ENCODE data around the gene CNTNAP5. TPM values are rescaled to one million over a fixed set of nuclear protein-coding genes. Genes with fewer than 3 reads are reported as not detected.
"Not testable (repeated sequence)": the region's sequence is repeated elsewhere in the genome, so short reads cannot be mapped to it uniquely, and the experiment has no call there.

The CNTNAP5 gene
- total RNA-seq, 4 donors from 2014 or later = not detected

GRCh38 chr2:124402274-124402673 lies 377.2 kb downstream of the CNTNAP5 start:
- no peaks in the 10 kb centered on the region for H3K36me3 ChIP-seq
- TF ChIP-seq POLR2A (IDR thresholded peaks at IDR 0.05) (no peak), POLR2AphosphoS5 (IDR thresholded peaks at IDR 0.05) (no peak), EP300 (IDR thresholded peaks at IDR 0.05) (no peak)
- TF ChIP-seq, protein P1, sequence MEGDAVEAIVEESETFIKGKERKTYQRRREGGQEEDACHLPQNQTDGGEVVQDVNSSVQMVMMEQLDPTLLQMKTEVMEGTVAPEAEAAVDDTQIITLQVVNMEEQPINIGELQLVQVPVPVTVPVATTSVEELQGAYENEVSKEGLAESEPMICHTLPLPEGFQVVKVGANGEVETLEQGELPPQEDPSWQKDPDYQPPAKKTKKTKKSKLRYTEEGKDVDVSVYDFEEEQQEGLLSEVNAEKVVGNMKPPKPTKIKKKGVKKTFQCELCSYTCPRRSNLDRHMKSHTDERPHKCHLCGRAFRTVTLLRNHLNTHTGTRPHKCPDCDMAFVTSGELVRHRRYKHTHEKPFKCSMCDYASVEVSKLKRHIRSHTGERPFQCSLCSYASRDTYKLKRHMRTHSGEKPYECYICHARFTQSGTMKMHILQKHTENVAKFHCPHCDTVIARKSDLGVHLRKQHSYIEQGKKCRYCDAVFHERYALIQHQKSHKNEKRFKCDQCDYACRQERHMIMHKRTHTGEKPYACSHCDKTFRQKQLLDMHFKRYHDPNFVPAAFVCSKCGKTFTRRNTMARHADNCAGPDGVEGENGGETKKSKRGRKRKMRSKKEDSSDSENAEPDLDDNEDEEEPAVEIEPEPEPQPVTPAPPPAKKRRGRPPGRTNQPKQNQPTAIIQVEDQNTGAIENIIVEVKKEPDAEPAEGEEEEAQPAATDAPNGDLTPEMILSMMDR (IDR thresholded peaks at IDR 0.05) = no peak
- no peaks in the 10 kb centered on the region for H3K4me1 ChIP-seq
- no peak overlapping the region for H3K4me3 ChIP-seq
- WGBS = 81% methylated on average over 3 of the region's 3 CpGs
- peaks cover 3% of the 10 kb centered on the region for H3K9me3 ChIP-seq
- DNase-seq (ENCODE audit: low spot score in 2 of 2) = no peak
- H3K27ac ChIP-seq = no peak overlapping the region
- H3K27me3 ChIP-seq = no peaks in the 10 kb centered on the region

GRCh38 chr2:124407836-124408534 lies 382.9 kb downstream of the CNTNAP5 start:
- not testable (repeated sequence) for H3K27ac ChIP-seq; H3K4me3 ChIP-seq; H3K36me3 ChIP-seq; H3K9me3 ChIP-seq; H3K4me1 ChIP-seq; DNase-seq (ENCODE audit: low spot score in 2 of 2); H3K27me3 ChIP-seq
- 81% methylated on average over 32 of the region's 35 CpGs for WGBS

DNA sequence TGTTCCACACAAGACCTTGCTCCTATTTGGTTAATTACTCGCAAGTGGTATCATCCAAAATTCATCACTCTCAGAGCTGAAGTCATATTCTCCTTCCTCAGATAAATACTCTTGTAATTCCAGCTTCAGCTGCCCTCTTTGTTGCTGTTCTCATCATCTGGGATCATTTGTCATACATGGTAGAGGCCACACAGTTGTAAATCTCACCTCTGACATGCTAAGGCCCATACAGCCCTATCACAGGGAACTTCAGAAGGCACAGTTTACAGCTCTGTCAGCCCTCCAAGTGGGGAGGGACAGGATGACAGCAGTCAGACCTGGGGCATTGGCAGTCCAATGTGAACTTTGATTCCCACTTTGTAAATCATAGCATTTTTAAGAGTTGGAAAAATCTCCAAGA lies 399.0 kb downstream of the CNTNAP5 start:
- Histone ChIP-seq H3K4me1 (no peaks in the 10 kb centered on the region), H3K4me3 (no peak overlapping the region), H3K27ac (no peak overlapping the region), H3K36me3 (no peaks in the 10 kb centered on the region), H3K27me3 (no peaks in the 10 kb centered on the region), H3K9me3 (no peaks in the 10 kb centered on the region)
- TF ChIP-seq POLR2A (IDR thresholded peaks at IDR 0.05) (no peak), POLR2AphosphoS5 (IDR thresholded peaks at IDR 0.05) (no peak), EP300 (IDR thresholded peaks at IDR 0.05) (no peak)
- TF ChIP-seq, protein P1 (IDR thresholded peaks at IDR 0.05) = no peak
- WGBS = 96% methylated on average over 1 of the region's 1 CpG
- no peak for DNase-seq (ENCODE audit: low spot score in 2 of 2)

GRCh38 chr2:124426122-124426521 lies 401.0 kb downstream of the CNTNAP5 start:
- Histone ChIP-seq H3K27ac (no peak overlapping the region), H3K9me3 (no peaks in the 10 kb centered on the region), H3K4me3 (no peak overlapping the region), H3K27me3 (no peaks in the 10 kb centered on the region), H3K4me1 (no peaks in the 10 kb centered on the region), H3K36me3 (no peaks in the 10 kb centered on the region)
- no peak for DNase-seq (ENCODE audit: low spot score in 2 of 2)
- WGBS = 44% methylated on average over 2 of the region's 2 CpGs
- TF ChIP-seq POLR2AphosphoS5 (IDR thresholded peaks at IDR 0.05) (no peak), EP300 (IDR thresholded peaks at IDR 0.05) (no peak)
- TF ChIP-seq, protein P1 (IDR thresholded peaks at IDR 0.05) = no peak

DNA sequence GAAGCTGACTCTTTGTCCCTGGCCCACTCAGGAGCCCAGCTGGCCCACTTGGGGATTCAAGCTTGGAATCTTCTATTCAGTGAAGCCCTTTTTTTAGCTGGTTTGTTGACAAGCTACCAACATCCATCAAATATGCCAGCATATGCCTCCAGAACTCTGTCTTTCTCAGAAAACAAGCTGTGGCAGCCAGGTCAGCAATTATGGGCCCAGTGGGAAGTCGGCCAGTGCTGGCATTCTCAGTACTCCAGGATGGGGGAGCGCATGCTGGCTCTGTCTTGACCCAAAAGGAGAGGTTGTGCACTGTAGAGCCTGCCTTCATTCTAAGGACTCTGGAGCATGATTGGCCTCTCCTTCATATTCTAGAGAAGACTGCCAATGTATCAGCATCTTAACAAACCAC lies 401.5 kb downstream of the CNTNAP5 start:
- TF ChIP-seq EP300 (IDR thresholded peaks at IDR 0.05) (no peak), POLR2A (IDR thresholded peaks at IDR 0.05) (no peak), POLR2AphosphoS5 (IDR thresholded peaks at IDR 0.05) (no peak)
- TF ChIP-seq, protein P1 (IDR thresholded peaks at IDR 0.05) = no peak
- Histone ChIP-seq H3K27me3 (no peaks in the 10 kb centered on the region), H3K27ac (no peak overlapping the region), H3K36me3 (no peaks in the 10 kb centered on the region), H3K9me3 (no peaks in the 10 kb centered on the region), H3K4me1 (no peaks in the 10 kb centered on the region), H3K4me3 (no peak overlapping the region)
- no peak for DNase-seq (ENCODE audit: low spot score in 2 of 2)
- WGBS = 54% methylated on average over 2 of the region's 2 CpGs

GRCh38 chr2:124437811-124438210 lies 412.7 kb downstream of the CNTNAP5 start:
- WGBS = 71% methylated on average over 1 of the region's 1 CpG
- H3K9me3 ChIP-seq = no peaks in the 10 kb centered on the region
- H3K4me3 ChIP-seq = no peak overlapping the region
- H3K27ac ChIP-seq = no peak overlapping the region
- H3K27me3 ChIP-seq = no peaks in the 10 kb centered on the region
- no peaks in the 10 kb centered on the region for H3K4me1 ChIP-seq
- no peaks in the 10 kb centered on the region for H3K36me3 ChIP-seq
- no peak for DNase-seq (ENCODE audit: low spot score in 2 of 2)
- TF ChIP-seq POLR2AphosphoS5 (IDR thresholded peaks at IDR 0.05) (no peak), EP300 (IDR thresholded peaks at IDR 0.05) (no peak), POLR2A (IDR thresholded peaks at IDR 0.05) (no peak)
- TF ChIP-seq, protein P1 (IDR thresholded peaks at IDR 0.05) = no peak
